ENCODE measurements around the gene MACF1. TPM values are rescaled to one million over a fixed set of nuclear protein-coding genes. Genes with fewer than 3 reads are reported as not detected.
"Not testable (repeated sequence)": the region's sequence is repeated elsewhere in the genome, so short reads cannot be mapped to it uniquely, and the experiment has no call there.

MACF1 gene
- total RNA-seq, 6 donors from 2014 or later: 359 to 1,160 (median 531) TPM

- Histone ChIP-seq H3K27me3 (no peaks in the 10 kb centered on the region), H3K27ac (no peak overlapping the region), H3K4me3 (no peak overlapping the region), H3K9me3 (no peaks in the 10 kb centered on the region), H3K4me1 (no peaks in the 10 kb centered on the region), H3K36me3 (peaks cover 35 to 100% (median 76%) of the 10 kb centered on the region in 4 donors)
- DNase-seq: no peak
- TF ChIP-seq EP300 (IDR thresholded peaks at IDR 0.05): no peak
- TF ChIP-seq POLR2A (IDR thresholded peaks at IDR 0.05): no peak
- no peak for TF ChIP-seq CTCF (IDR thresholded peaks at IDR 0.05)
- no peak for TF ChIP-seq POLR2AphosphoS5 (IDR thresholded peaks at IDR 0.05)
- 83 to 88% methylated on average over 3 of the region's 3 CpGs for WGBS, 2 donors
- no peak for ATAC-seq (ENCODE audit: low FRiP score in 2 of 2)
These were observed 262.1 kb downstream of the MACF1 start for GRCh38 chr1:39466413-39467107.

GRCh38 chr1:39467108-39467720 lies 262.7 kb downstream of the MACF1 start:
- not testable (repeated sequence) for H3K9me3 ChIP-seq; DNase-seq; H3K4me1 ChIP-seq; H3K27me3 ChIP-seq; H3K4me3 ChIP-seq; H3K27ac ChIP-seq; ATAC-seq (ENCODE audit: low FRiP score in 2 of 2)
- peaks cover 30 to 100% (median 76%) of the 10 kb centered on the region in 4 donors for H3K36me3 ChIP-seq
- WGBS, 2 donors: 87 to 89% methylated on average over 16 of the region's 16 CpGs

GRCh38 chr1:39469150-39469549 lies 264.7 kb downstream of the MACF1 start:
- no peaks in the 10 kb centered on the region for H3K27me3 ChIP-seq
- TF ChIP-seq EP300 (IDR thresholded peaks at IDR 0.05) (no peak), CTCF (IDR thresholded peaks at IDR 0.05) (no peak), POLR2A (IDR thresholded peaks at IDR 0.05) (no peak), POLR2AphosphoS5 (IDR thresholded peaks at IDR 0.05) (no peak)
- no peak overlapping the region for H3K27ac ChIP-seq
- H3K9me3 ChIP-seq: no peaks in the 10 kb centered on the region
- no peak overlapping the region for H3K4me3 ChIP-seq
- no peak for ATAC-seq (ENCODE audit: low FRiP score in 2 of 2)
- WGBS, 2 donors: 69 to 71% methylated on average over 3 of the region's 3 CpGs
- H3K36me3 ChIP-seq: peaks cover 20 to 100% (median 76%) of the 10 kb centered on the region in 4 donors
- H3K4me1 ChIP-seq: no peaks in the 10 kb centered on the region
- no peak for DNase-seq

- Histone ChIP-seq H3K9me3 (no peaks in the 10 kb centered on the region), H3K27me3 (no peaks in the 10 kb centered on the region), H3K27ac (no peak overlapping the region), H3K4me3 (no peak overlapping the region), H3K4me1 (no peaks in the 10 kb centered on the region), H3K36me3 (peaks cover 15 to 100% (median 71%) of the 10 kb centered on the region in 4 donors)
- DNase-seq (no peak), ATAC-seq (ENCODE audit: low FRiP score in 2 of 2) (no peak)
- no peak for TF ChIP-seq POLR2AphosphoS5 (IDR thresholded peaks at IDR 0.05)
- no peak for TF ChIP-seq EP300 (IDR thresholded peaks at IDR 0.05)
- TF ChIP-seq POLR2A (IDR thresholded peaks at IDR 0.05): no peak
- TF ChIP-seq CTCF (IDR thresholded peaks at IDR 0.05): no peak
These were observed 265.5 kb downstream of the MACF1 start for GRCh38 chr1:39470040-39470439.

- Histone ChIP-seq H3K36me3 (peaks cover 10 to 95% (median 56%) of the 10 kb centered on the region in 4 donors), H3K27ac (no peak overlapping the region), H3K27me3 (no peaks in the 10 kb centered on the region), H3K4me3 (no peak overlapping the region), H3K4me1 (no peaks in the 10 kb centered on the region), H3K9me3 (no peaks in the 10 kb centered on the region)
- DNase-seq: no peak
- no peak for TF ChIP-seq POLR2AphosphoS5 (IDR thresholded peaks at IDR 0.05)
- TF ChIP-seq POLR2A (IDR thresholded peaks at IDR 0.05): no peak
- TF ChIP-seq CTCF (IDR thresholded peaks at IDR 0.05): no peak
- WGBS, 2 donors: 88 to 92% methylated on average over 7 of the region's 7 CpGs
- no peak for ATAC-seq (ENCODE audit: low FRiP score in 2 of 2)
These were observed 268.3 kb downstream of the MACF1 start for GRCh38 chr1:39472826-39473225.
